NCI-H2196 treated with DMSO at 0.1 percent for 48 hours (cell line): ENCODE data around the gene GALNT10.

Source experiments
- DNase-seq: peaks from one replicate; lab custom pipeline; 2025; ENCODE audit not compliant: unreplicated experiment; lab: John Stamatoyannopoulos, UW

Gene GALNT10

DNA sequence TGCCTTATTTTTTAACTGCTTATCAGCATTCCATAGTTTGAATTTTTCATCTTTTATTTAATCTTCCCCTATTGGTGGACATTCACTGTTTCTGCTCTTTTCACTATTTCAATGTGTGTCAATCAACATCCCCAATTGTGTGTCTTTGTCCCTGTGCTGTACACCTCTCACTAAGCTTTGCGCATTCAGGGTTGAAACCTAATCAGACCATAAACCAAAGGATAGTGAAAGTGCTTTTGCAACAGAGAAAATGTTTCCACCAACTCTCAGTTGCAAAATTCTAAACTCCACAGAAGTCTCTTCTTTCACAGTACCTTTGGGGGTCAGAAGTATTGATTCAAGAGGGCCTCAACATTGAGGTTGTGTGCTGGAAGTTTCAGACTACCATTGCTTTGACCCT, 128.2 kb downstream of the GALNT10 start:
- no peak for DNase-seq

- no peak for DNase-seq
These were observed 129.2 kb downstream of the GALNT10 start for GRCh38 chr5:154319736-154320135.

GRCh38 chr5:154320224-154321089, 129.9 kb downstream of the GALNT10 start:
- no peak for DNase-seq

- DNase-seq = no peak
These were observed 131.0 kb downstream of the GALNT10 start for GRCh38 chr5:154321546-154321945.

GRCh38 chr5:154324033-154324432, 133.5 kb downstream of the GALNT10 start:
- no peak for DNase-seq

GRCh38 chr5:154325566-154325965, 135.0 kb downstream of the GALNT10 start:
- no peak for DNase-seq

DNA sequence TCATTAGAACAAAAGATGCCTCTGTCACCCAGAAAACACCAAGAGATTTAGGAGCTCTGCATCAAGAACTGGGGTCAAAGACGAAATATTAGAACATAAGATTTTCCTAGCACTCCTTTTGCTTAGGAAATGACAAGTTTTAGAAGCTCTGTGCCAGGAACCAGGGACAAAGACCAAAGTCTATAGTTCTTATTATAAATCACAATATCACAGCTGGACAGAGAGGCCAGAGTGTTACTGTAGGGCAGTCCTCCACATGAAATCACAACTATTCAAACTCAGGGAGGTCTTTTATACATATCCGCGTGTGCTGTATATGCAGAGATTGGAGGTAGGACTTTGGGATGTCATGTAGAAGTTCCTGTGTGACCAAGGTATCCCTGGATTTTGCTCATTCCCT, 138.5 kb downstream of the GALNT10 start:
- no peak for DNase-seq

- DNase-seq = no peak
These were observed 139.0 kb downstream of the GALNT10 start for GRCh38 chr5:154329519-154330040.

DNA sequence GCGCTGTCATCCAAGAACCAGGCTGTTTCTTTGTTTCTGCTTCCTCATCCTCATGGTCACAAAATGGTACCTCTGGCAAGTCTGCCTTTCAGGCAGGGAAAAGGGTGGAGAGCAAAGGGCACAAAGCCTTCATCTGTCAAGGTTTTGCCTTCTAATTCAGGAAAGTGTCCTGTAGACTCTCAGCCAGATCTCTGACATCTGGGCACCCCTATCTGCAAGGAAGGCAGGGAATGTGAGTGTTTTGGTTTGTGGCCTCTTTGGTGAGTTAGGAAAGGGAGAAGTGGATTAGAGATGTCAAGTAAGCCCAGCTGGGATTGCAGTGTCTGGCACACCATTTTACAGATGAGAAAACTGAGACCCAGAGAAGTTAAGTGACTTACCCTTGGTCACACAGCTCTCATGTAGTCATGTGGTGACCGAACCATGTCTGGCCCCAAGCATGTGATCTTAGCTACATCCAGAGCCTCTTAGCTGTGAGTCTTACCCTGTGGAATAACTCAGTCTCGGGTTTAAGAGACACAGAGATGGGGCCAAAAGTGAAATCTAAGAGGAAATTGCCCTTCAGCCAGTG, 139.6 kb downstream of the GALNT10 start:
- no peak for DNase-seq

DNA sequence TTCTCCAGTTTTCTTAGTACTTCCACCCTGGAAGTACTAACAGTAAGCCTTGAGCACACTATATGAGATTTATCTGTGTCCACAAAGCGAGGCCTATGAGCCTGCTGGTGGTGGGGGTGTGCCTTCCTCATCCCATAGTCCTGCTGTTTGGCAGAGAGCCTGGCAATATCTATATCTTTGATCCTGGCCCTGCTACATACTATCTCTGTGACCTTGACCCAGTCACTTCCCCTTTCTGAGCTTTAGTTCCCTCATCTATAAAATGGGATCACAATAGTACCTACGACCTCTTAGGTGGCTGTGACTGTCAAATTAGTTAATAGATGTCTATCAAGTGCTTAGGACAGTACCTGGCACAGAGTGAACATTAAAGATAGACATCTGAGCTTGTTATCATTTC, 140.7 kb downstream of the GALNT10 start:
- DNase-seq = no peak

DNA sequence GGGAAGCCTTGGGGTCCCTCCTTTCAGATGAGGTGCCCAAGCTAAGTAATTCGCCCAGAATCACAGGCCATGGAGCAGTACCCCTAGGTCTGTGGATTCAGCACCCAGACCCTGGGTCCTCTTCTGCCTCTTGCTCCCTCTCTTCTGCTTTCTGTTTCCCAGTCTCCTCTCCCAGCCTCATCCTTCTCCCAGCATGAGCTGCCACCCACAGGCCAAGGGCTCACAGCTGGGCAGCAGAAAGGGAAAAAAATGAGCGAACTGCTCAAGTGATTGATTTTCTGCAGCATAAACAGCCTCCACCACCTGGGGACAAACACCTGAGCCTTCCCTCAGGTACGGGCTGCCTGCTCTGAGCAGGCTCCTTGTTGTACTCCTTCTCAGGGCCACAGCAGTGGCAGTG, 141.4 kb downstream of the GALNT10 start:
- DNase-seq = no peak

DNA sequence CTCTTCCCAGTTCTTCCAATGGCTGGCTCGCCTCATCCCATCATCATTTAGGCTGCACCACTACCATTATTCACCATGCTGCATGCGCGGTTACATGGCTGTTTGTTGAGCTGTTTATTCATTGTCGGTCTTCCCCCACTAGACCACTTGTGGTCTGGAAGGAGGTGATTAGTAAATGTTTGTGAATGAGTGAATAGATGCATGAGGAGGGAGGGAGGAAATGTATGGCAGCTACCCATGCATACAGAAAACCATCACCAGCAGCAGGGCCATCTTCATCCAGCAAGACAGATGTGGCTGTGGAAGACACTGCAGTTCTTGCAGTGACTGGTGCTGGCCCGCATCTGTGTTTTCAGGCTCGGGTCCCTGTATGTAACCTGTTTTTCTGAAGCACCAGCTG, 141.9 kb downstream of the GALNT10 start:
- DNase-seq = no peak

GRCh38 chr5:154333016-154333415, 142.5 kb downstream of the GALNT10 start:
- no peak for DNase-seq

DNA sequence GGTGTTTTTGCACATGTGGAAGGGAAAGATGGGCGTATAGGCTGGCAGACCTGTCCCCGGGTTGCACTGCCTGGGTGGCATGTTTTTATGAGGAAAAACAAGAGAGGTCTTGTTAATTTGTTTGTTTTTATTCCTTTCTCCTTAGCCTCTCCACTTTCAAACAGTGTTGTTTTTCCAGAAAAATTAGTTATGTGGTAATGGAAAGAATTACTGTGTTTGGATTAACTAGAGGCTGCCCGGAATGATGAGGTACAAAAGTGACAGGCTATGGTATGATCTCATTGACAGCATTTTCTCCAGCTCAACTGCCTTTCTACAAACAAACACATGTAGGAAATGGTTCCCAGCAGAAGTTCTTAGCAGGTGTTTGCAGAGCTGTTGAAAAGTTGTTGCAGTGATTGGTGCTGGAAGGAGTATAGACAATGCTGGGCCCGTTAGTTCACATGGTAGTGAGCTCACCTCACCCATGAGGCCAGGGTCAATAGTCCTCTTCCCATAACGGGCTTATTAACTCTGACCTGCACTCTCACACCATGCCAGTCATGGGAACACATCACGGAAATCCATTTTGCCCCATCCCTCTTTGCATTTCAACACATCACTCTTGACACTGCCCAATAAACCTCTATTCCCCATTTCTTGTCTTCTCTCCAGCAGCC, 144.0 kb downstream of the GALNT10 start:
- no peak for DNase-seq

GRCh38 chr5:154335065-154335448, 144.5 kb downstream of the GALNT10 start:
- no peak for DNase-seq

- DNase-seq = no peak
These were observed 151.1 kb downstream of the GALNT10 start for GRCh38 chr5:154341620-154342019.

- no peak for DNase-seq
These were observed 151.7 kb downstream of the GALNT10 start for GRCh38 chr5:154342211-154342610.

GRCh38 chr5:154342963-154343362, 152.4 kb downstream of the GALNT10 start:
- no peak for DNase-seq

- DNase-seq = no peak
These were observed 153.9 kb downstream of the GALNT10 start for GRCh38 chr5:154344461-154344860.

- DNase-seq = no peak
These were observed 154.9 kb downstream of the GALNT10 start for GRCh38 chr5:154345255-154345952.

- no peak for DNase-seq
These were observed 155.9 kb downstream of the GALNT10 start for GRCh38 chr5:154346427-154346826.
